HFF-Myc (cell line): Measurements from ENCODE around the gene CHCHD6.

Experiments used
- DNase-seq: peaks from one replicate; pipeline ENCODE4 v3.0.0-alpha.2; 2011; ENCODE audit warnings: low read depth; ENCODE audit errors: extremely low read depth
- H3K4me3 ChIP-seq: replicated peaks from 2 replicates; pipeline ENCODE4 v1.5.1; 2011; ENCODE audit warnings: low read depth, mild to moderate bottlenecking, control low read depth, low read length
- TF ChIP-seq, protein P1 (sequence below): IDR thresholded peaks from 2 replicates; pipeline ENCODE4 v1.5.1; 2012; ENCODE audit warnings: mild to moderate bottlenecking, low read depth, low read length, control low read depth; ENCODE audit errors: missing control alignments

CHCHD6 gene

DNA sequence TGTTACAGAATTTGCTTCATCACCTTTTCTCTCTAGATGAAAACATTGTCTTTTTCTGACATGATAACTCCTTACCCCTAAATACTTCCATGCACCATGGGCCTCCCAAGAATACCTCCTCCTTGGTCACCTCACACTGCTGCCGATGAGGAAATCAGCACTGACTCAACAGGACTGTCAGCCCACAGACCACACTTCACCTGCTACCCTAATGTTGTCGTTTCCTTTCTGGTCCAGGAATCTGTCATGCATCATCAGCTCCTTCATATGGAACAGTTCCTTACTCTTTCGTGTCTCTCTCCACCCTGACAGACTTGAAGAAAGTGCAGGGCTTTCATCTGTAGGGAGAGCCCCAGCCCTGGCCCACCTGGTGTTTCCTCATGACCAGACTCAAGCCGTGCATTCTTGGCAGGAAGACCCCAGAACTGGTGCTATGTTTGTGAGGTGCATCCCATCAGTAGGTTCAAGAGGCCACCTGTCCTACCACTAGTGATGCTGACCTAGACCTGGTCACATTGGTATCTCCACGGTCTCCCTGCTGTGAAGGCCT, 237.8 kb downstream of the CHCHD6 start:
- H3K4me3 ChIP-seq: no peak overlapping the region
- TF ChIP-seq, protein P1, sequence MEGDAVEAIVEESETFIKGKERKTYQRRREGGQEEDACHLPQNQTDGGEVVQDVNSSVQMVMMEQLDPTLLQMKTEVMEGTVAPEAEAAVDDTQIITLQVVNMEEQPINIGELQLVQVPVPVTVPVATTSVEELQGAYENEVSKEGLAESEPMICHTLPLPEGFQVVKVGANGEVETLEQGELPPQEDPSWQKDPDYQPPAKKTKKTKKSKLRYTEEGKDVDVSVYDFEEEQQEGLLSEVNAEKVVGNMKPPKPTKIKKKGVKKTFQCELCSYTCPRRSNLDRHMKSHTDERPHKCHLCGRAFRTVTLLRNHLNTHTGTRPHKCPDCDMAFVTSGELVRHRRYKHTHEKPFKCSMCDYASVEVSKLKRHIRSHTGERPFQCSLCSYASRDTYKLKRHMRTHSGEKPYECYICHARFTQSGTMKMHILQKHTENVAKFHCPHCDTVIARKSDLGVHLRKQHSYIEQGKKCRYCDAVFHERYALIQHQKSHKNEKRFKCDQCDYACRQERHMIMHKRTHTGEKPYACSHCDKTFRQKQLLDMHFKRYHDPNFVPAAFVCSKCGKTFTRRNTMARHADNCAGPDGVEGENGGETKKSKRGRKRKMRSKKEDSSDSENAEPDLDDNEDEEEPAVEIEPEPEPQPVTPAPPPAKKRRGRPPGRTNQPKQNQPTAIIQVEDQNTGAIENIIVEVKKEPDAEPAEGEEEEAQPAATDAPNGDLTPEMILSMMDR: no peak
- no peak for DNase-seq

DNA sequence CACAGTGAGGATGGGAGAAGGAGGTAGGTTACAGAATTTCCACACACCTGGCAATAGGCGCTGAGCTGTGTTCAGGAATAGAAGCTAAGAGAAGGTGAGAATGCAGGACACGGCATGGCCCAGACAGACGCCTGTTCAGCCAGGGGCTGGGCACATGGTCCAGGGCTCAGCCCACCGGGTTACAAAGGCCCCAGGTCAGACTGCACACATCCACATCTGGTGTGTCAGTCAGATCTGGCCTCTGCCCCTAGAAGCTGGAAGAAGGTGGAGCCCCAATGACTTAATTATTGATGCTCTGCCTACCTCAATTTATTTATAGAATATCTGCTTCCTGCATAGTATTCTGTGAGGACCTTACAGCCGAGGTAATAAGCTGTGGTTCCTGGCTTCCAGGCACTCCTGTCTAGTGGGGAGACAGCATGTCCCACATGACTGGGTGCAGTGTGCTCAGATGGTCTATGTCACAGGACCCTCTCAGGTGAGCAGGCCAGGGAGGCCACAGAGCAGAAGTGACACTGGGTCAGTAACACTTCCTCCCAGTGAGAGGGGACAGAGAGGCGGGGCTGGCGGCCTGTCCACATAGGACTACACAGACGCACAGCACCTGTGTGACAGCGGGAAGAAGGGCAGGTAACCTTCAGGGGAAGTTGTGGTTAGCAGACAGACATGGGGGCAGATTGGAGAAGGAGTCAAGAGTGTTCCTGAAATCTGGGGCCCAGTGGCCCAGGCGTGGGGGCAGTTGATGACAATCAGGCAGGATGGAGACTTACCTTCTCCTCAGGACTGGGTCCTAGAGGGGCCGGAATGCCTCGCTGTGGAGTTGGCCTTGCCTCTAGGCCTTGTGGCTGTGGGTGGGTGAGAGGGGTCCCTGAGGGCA, 240.3 kb downstream of the CHCHD6 start:
- no peak overlapping the region for H3K4me3 ChIP-seq
- no peak for DNase-seq
- TF ChIP-seq, protein P1: no peak

GRCh38 chr3:126945171-126945721, 241.2 kb downstream of the CHCHD6 start:
- H3K4me3 ChIP-seq: no peak overlapping the region
- DNase-seq: no peak
- TF ChIP-seq, protein P1: peak; percentile 17

DNA sequence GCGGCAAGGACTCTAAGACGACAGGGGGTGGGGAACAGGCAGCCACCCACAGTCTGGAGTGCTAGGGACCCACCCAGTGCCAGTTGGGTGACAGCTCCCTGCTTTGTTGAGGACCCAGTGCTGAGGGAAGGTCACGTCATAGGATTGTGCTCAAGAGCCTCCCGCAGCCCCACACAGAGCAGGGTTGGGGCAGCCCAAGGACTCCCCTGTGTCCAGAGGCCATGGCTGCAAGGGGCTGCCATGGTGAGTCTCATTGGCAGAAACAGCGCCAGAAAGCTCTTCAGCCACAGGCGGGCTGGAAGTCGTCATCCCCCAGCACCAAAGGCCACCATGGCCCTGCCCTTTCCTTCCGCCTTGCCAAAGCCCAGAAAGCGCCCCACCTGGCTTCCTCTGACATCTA, 241.9 kb downstream of the CHCHD6 start:
- no peak overlapping the region for H3K4me3 ChIP-seq
- TF ChIP-seq, protein P1: no peak
- DNase-seq: no peak

GRCh38 chr3:126946405-126946804, 242.4 kb downstream of the CHCHD6 start:
- TF ChIP-seq, protein P1: no peak
- H3K4me3 ChIP-seq: no peak overlapping the region
- DNase-seq: no peak

- no peak overlapping the region for H3K4me3 ChIP-seq
- DNase-seq: no peak
- TF ChIP-seq, protein P1: no peak
Measured at GRCh38 chr3:126947429-126947828, 243.4 kb downstream of the CHCHD6 start.
